Occipital lobe (tissue), 2 donors: ENCODE measurements around the gene MROH7. TPM values are rescaled to one million over a fixed set of nuclear protein-coding genes. Genes with fewer than 3 reads are reported as not detected.

ENCODE experiments used
- DNase-seq: peaks from one replicate; lab custom pipeline; 2025; lab: John Stamatoyannopoulos, UW
- total RNA-seq: library from RNA; depleted of rRNA; stranded (reverse); fragments of >200 nt; gene quantifications from one replicate; pipeline ENCODE4 v1.2.3, GENCODE V29; 2014

MROH7 gene
- total RNA-seq, 1 donor from 2014 or later, result 1.4 TPM

GRCh38 chr1:54728027-54728426, 86.4 kb downstream of the MROH7 start:
- DNase-seq, result no peak

DNA sequence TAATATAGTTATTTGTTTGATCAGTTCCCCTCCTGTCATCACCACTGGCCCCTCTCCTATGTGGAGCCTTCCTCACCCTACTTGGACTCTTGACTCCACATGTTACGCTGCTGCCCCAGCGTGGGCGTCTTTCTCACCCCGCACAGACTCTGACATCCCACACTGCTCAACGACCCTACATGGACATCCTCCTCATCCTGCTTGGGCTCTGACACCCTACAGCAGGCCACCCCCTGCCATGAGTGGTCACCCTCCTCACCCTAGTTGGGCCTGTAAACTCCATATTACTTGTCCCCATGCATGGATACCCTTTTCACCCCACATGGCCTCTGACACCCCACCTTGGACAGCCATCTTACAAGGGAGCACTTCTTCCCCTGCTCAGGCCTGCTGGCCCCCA, 95.1 kb downstream of the MROH7 start:
- DNase-seq, result no peak

DNA sequence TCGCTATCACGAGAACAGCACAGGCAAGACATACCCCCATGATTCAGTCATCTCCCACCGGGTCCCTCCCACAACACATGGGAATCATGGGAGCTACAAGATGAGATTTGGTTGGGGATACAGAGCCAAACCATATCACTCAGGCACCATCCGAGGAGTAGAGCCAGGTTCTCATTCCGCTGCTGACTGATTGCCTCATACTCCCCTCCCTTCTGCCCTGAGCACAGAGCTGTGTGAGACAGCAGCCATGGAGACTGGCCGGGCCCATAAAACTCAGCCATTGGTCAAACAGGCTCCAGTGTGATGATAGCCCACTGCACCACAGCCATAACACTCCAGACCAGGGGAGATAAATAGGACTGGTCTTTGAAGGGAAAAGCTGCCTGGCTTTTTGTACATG, 96.7 kb downstream of the MROH7 start:
- DNase-seq, result no peak

- no peak for DNase-seq
Measured at GRCh38 chr1:54741531-54741930, 99.9 kb downstream of the MROH7 start.

DNA sequence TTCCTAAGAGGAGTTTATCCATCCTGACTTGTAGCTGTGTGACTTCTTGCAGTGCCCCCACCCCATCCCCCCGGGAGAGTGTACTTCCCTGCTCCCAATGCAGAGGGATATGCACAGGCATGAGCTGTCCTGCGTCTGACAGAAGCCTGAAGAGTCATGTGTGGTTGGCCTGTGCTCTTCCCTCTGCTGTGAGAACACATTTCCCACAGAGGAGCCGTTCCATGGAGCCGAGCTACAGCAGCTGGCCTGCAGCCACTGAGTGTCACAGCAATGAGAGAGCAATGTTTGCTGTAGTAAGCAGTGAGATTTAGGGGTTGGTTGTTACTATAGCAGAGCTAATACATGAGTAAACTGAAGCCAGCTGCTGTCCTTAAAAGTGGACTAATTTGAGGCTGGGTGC, 100.7 kb downstream of the MROH7 start:
- no peak for DNase-seq

GRCh38 chr1:54743416-54744226, 102.0 kb downstream of the MROH7 start:
- DNase-seq, result no peak

GRCh38 chr1:54744696-54745095, 103.1 kb downstream of the MROH7 start:
- no peak for DNase-seq

DNA sequence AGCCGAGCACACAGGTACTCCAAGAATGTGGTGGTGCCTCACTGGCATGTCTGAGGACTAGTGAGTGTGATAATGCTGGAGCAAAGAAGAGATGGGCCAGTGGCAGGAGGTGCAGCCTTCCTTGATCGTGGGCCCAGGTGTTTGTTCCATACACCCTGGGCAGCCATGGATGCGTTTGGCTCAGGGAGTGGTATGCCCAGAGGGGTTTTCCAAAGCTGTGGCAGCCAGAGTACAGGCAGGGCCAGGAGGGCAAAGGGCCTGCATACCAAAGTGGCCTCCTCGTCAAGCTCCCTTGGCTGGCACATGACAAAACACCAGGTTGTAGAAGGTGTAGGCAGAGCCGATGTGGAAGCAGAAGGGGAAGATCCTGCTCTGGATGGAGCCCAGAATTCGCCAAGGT, 103.7 kb downstream of the MROH7 start:
- DNase-seq, result no peak

DNA sequence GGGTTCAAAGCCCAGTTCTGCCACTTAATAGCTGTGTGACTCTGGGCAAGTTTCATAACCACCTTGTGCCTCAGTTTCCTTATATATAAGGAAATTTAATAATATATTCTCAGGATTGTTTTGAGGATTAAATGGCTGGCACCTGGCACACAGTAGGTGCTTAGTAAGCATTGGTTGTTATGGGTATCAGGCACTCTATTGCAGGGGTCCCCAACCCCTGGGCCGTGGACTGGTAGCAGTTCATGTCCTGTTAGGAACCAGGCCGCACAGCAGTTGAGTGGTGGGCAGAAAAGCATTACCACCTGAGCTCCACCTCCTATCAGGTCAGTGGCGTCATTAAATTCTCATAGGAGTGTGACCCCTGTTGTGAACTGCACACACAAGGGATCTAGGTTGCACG, 104.3 kb downstream of the MROH7 start:
- DNase-seq, result no peak

DNA sequence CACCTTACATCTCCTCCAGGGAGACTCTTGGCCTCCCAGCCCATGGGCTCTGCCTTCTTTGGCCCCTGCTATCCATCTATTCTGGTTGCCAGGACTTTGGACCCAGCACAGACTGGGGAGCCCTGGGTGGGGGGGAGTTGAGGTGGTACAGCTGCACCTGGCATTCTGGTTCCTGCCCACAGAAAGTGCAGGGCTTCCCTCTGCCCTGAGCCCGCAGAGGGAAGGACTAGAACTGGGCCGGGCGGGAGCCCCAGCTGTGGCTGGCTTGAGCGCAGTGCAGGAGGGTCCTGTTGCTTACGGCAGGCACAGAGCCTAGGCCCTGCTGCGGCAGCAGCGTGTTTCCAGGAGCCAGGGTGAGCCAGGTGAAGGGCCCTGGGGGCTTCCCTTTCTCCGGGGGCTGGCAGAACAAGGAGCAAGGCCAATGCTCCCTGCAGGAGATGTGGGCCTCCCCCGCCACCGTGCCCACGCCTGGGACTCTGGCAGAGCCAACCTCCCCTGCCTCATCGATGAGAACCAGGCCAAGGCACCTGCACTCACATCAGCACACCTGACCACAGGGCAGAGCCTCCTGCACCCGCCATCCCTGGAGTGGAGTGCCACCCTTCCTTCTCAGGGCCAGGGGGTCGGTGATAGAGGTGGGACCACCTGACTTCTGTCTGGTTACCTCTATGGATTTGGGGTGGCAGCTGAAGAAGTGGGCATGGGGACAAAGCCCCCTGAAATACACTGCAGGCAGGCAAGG, 106.7 kb downstream of the MROH7 start:
- no peak for DNase-seq

DNA sequence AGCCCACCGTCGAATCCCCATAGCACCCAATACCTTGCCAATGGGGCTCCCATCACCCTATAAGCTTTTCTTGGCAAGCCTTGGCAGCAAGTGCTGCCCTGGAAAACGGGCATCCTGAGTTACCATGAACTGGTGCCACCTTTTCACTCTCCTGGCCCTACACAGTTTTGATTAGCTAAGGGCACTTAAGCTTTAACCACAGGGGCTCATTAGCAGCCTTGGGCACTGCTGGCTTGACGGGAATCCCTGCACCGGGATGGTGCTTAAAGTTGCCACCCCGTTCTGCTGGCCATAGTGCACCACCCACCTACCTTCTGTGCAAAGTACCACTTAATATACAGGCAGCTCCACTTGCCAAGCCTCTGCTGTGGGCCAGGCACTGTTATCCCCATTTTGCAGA, 109.0 kb downstream of the MROH7 start:
- DNase-seq, result no peak

DNA sequence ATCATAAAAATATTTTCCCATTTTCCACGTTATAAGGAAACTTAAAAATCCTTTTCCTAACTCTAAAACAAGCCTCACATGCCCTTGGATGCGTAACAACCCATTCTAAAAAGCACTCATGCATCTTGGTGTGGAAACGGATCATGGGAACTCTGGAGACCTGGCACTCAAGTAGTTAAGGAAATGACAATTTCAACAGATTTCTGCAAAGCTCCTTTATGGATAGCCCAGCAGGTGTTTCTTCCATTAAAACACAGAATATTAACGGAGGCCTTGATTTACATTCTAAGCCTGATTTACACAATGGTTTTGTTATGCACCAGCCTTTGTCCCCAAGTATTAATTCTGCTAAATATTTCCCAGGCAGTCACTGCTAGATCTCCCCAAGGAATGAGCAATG, 109.8 kb downstream of the MROH7 start:
- DNase-seq, result no peak

GRCh38 chr1:54754045-54754444, 112.5 kb downstream of the MROH7 start:
- DNase-seq, result no peak

DNA sequence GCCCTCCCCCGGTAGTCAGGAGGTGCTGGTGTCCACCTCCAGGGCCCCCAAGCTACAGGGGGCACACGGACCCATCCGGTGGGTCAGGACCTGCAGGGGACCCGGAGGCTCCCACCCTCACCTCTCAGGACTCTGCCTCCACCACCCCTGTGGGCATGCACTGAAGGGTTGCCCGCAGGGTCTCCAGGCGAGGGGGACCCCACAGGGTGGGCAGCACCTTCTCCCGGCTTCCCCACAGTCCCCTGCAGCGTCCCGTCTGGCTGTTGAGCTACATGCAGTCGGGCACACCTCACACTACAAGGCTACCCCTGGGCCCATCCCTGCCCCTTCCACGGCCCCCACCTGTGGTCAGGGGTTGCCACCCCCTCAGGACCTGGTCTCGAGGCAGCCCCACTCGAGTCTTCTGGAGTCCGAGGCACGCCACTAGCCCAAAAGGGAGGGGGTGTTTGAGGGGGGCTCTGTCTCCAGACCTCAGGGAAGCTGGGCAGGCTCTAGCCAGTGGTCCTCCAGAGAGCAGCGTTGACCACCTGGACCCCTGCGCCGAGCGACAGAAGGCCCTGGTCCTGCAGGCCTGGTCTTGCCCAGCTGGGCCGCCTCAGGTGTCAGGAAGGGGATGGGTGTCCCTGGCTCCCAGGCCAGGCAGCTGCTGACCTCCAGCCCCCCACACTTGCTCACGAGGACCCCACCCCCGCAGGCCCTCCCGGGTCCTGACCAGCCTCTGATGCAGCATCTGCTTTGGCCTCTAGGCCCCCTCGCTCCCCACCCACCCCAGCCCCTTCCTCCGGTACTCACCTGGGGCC, 113.1 kb downstream of the MROH7 start:
- no peak for DNase-seq

GRCh38 chr1:54757833-54758232, 116.2 kb downstream of the MROH7 start:
- no peak for DNase-seq

DNA sequence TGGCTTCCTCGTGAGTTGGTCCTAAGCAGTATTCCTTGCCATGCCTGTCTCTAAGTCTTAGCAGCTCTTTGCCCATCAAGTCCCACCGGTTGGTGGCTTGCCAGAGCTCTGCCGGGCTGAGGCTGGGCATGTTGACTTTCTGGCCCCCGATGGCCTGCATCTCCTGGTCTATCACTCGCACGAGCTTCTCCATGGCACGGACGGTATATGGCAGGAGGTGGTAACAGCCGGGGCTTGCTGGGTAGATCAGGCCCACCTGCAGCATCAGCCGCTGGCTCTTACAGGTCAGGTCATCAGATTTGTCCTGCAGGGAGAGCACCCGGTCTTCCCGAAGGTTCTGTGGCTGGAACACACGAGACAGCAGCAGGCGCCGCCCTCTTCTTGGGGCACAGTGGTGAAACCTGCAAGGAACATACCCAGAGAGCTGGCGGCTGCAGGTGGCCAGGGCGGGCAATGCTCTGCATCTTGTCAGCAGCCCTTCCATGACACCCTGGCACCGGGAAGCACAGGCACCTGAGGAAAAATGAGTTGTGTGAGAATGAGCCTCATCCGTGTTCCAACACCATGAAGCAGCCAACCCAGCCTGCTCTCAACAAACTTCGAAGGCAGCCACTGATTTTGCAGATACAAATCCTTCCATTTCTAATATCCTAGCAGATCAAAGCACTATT, 117.2 kb downstream of the MROH7 start:
- no peak for DNase-seq

Other genes with a start within 250 kb of the MROH7 start
- 46.8 TPM for gene SSBP3, start 235.4 kb upstream of the MROH7 start, total RNA-seq
- 1.9 TPM for gene ACOT11, start 93.6 kb upstream of the MROH7 start, total RNA-seq
- not detected for gene FAM151A, start 18.3 kb upstream of the MROH7 start, total RNA-seq
- gene TTC4, start 74.1 kb downstream of the MROH7 start, total RNA-seq, result 20.6 TPM
- gene PARS2, start 122.7 kb downstream of the MROH7 start, total RNA-seq, result 3.7 TPM
- gene TTC22, start 159.5 kb downstream of the MROH7 start, total RNA-seq, result 0.16 TPM
- 40.7 TPM for gene DHCR24, start 245.4 kb downstream of the MROH7 start, total RNA-seq